ENCODE measurements around the gene UNKL.

DNA sequence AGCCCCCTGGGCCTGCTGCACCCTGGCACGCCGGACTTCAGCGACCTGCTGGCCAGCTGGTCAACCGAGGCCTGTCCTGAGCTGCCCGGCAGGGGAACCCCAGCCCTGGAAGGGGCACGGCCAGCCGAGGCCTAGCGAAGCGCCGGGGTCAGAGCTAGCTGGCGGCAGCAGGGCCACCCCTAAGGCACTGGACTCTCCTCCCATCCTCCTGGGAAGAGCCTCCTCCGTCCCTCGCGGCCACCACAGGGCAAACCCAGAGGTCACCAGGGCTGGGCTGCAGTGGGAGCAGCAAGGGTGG is 18.7 kb upstream of the UNKL start:
- TF ChIP-seq EZH2 (IDR thresholded peaks at IDR 0.05; ENCODE audit: insufficient read depth, poor library complexity, severe bottlenecking) = no peak
- TF ChIP-seq EZH2phosphoT487 (IDR thresholded peaks at IDR 0.05; ENCODE audit: insufficient read depth, low read depth) = no peak

Data from GM23248 (cell line).